HEK293T (cell line): ENCODE measurements around the gene EFHC1.

Source experiments
- BHLHE40 ChIP-seq: fragments of 450-650 bp; IDR thresholded peaks from 2 replicates; pipeline ENCODE4 v1.6.1; 2016; ENCODE audit warnings: mild to moderate bottlenecking, moderate library complexity, borderline replicate concordance
- CTBP1 ChIP-seq: fragments of 450-650 bp; IDR thresholded peaks from 2 replicates; pipeline ENCODE4 v1.6.1; 2016; ENCODE audit warnings: borderline replicate concordance
- FOXA1 ChIP-seq: fragments of 450-650 bp; IDR thresholded peaks from 2 replicates; pipeline ENCODE4 v1.6.1; 2016; ENCODE audit warnings: mild to moderate bottlenecking
- FOXK2 ChIP-seq: fragments of 450-650 bp; IDR thresholded peaks from 2 replicates; pipeline ENCODE4 v1.6.1; 2016; ENCODE audit warnings: mild to moderate bottlenecking
- HDGF ChIP-seq: fragments of 450-650 bp; IDR thresholded peaks from 2 replicates; pipeline ENCODE4 v1.6.1; 2017; ENCODE audit warnings: antibody characterized with exemption, borderline replicate concordance
- SP1 ChIP-seq: fragments of 450-650 bp; IDR thresholded peaks from 2 replicates; pipeline ENCODE4 v1.6.1; 2017
- SUZ12 ChIP-seq: fragments of 450-650 bp; IDR thresholded peaks from 2 replicates; pipeline ENCODE4 v1.6.1; 2016; ENCODE audit warnings: mild to moderate bottlenecking
- TARDBP ChIP-seq: fragments of 450-650 bp; IDR thresholded peaks from 2 replicates; pipeline ENCODE4 v1.6.1; 2016
- TF ChIP-seq, protein P1 (sequence below): fragments of 450-650 bp; IDR thresholded peaks from 2 replicates; pipeline ENCODE4 v1.6.1; 2016

DNA sequence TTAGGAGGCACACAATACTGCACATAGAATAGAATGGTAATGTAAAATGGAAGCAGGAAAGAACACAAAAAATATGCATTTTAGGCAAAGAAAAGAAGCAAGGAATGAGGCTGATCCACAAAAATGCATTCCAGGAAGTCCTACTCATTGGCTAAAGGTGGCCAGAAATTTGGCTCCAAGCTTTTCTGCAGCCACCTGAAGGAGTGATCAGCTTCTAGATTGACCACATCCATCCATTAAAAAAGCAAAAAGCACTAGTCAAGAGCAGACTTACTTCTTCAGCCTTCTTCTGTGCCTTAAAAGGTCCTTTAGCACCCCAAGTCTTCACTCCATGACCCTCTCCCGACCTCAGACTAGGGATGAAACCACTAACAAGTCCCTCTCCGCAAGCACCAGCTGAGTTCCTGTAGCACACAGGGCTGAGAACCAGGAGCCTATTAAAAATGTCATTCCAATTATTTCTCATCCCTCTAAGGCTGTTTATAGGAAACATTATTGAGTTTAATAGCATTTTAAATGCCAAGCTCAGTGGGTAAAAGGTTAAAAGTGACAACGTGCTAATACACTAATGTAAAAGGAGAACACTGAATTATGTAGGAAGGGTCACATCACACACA is 120.3 kb downstream of the EFHC1 start:
- TF ChIP-seq HDGF (no peak), SP1 (no peak), TARDBP (no peak), BHLHE40 (no peak), SUZ12 (no peak), CTBP1 (no peak), FOXA1 (no peak), FOXK2 (no peak)
- TF ChIP-seq, protein P1, sequence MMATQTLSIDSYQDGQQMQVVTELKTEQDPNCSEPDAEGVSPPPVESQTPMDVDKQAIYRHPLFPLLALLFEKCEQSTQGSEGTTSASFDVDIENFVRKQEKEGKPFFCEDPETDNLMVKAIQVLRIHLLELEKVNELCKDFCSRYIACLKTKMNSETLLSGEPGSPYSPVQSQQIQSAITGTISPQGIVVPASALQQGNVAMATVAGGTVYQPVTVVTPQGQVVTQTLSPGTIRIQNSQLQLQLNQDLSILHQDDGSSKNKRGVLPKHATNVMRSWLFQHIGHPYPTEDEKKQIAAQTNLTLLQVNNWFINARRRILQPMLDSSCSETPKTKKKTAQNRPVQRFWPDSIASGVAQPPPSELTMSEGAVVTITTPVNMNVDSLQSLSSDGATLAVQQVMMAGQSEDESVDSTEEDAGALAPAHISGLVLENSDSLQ: no peak
